CD4-positive, alpha-beta memory T cell (primary cell): ENCODE results near the gene GTF2IRD1. TPM values are rescaled to one million over a fixed set of nuclear protein-coding genes. Genes with fewer than 3 reads are reported as not detected.
"Not testable (repeated sequence)": the region's sequence is repeated elsewhere in the genome, so short reads cannot be mapped to it uniquely, and the experiment has no call there.

Source experiments
- CTCF ChIA-PET: fragments of 350-600 bp; sonication (Branson Sonifier 250); formaldehyde crosslinking; loops from one replicate; lab custom pipeline; 2021; ENCODE audit warnings: inconsistent platforms; ENCODE audit not compliant: partially characterized antibody; lab: Charles Lee
- POLR2A ChIA-PET: fragments of 350-600 bp; sonication (Branson Sonifier 250); formaldehyde crosslinking; loops from one replicate; lab custom pipeline; 2021; ENCODE audit not compliant: partially characterized antibody; lab: Charles Lee
- DNase-seq, 5 donors: peaks; one replicate each; pipeline versions ENCODE4 v3.0.0 to v3.0.0-alpha.2; 2020 to 2022; ENCODE audit warnings: mixed read lengths in 1 of 5
- H3K27ac ChIP-seq: one replicate; pipeline ENCODE4 v1.7.0; 2013; ENCODE audit warnings: low read depth, low read length
- H3K27me3 ChIP-seq: 2 replicates; pipeline ENCODE4 v1.7.0; 2013; ENCODE audit warnings: mild to moderate bottlenecking, low read length, moderate library complexity; ENCODE audit not compliant: insufficient read depth
- H3K36me3 ChIP-seq: 2 replicates; pipeline ENCODE4 v1.7.0; 2013; ENCODE audit warnings: mild to moderate bottlenecking, low read length, moderate library complexity; ENCODE audit not compliant: insufficient read depth
- H3K4me1 ChIP-seq: 2 replicates; pipeline ENCODE4 v1.7.0; 2013; ENCODE audit warnings: mild to moderate bottlenecking, low read length, moderate library complexity; ENCODE audit not compliant: insufficient read depth
- H3K4me3 ChIP-seq, 2 donors: one replicate each; pipeline ENCODE4 v1.7.0; 2013; ENCODE audit warnings: low read length in 2 of 2, mild to moderate bottlenecking in 1 of 2
- H3K9me3 ChIP-seq, 2 donors: one replicate each; pipeline ENCODE4 v1.7.0; 2013; ENCODE audit warnings: low read length in 2 of 2, control low read depth in 1 of 2; ENCODE audit not compliant: control insufficient read depth in 1 of 2
- H3K27ac Mint-ChIP-seq, 7 donors: one replicate each; pipeline ENCODE4 v1.8.0; 2020 to 2021; ENCODE audit warnings: mixed read lengths in 7 of 7, mild to moderate bottlenecking in 6 of 7, inconsistent platforms in 3 of 7, moderate library complexity in 3 of 7
- H3K27me3 Mint-ChIP-seq, 2 donors: one replicate each; pipeline ENCODE4 v1.8.0; 2020 to 2021; ENCODE audit warnings: mixed read lengths in 2 of 2
- H3K36me3 Mint-ChIP-seq, 2 donors: one replicate each; pipeline ENCODE4 v1.8.0; 2020 to 2021; ENCODE audit warnings: mixed read lengths in 2 of 2, inconsistent platforms in 1 of 2, mild to moderate bottlenecking in 1 of 2
- H3K4me1 Mint-ChIP-seq, 4 donors: one replicate each; pipeline ENCODE4 v1.8.0; 2020 to 2021; ENCODE audit warnings: mixed read lengths in 4 of 4, mild to moderate bottlenecking in 1 of 4
- H3K4me3 Mint-ChIP-seq, 8 donors: one replicate each; pipeline ENCODE4 v1.8.0; 2020 to 2021; ENCODE audit warnings: mixed read lengths in 8 of 8, mild to moderate bottlenecking in 7 of 8, moderate library complexity in 6 of 8, inconsistent platforms in 3 of 8
- H3K9me3 Mint-ChIP-seq, 8 donors: one replicate each; pipeline ENCODE4 v1.8.0; 2020 to 2021; ENCODE audit warnings: mixed read lengths in 8 of 8, mild to moderate bottlenecking in 5 of 8, inconsistent platforms in 3 of 8, moderate library complexity in 1 of 8
- intact Hi-C: fragments of 100-400 bp; cut with micrococcal nuclease; formaldehyde crosslinking; loops from one replicate; pipeline ENCODE4 v1.15.1; 2023
- polyA plus RNA-seq, 2 donors: library from polyadenylated mRNA; unstranded; fragments of 300-500 nt; fragmentation: Illumina TruSeq; gene quantifications; one replicate each; pipeline ENCODE4 v1.2.3, GENCODE V29; 2021
- total RNA-seq, 2 experiments: library from RNA; stranded (reverse); gene quantifications; one replicate each; pipeline ENCODE4 v1.2.3, GENCODE V29; 2021

The GTF2IRD1 gene
- total and polyA plus RNA-seq, 4 experiments from 2014 or later, result 0.30 to 8.8 (median 4.7) TPM

DNA sequence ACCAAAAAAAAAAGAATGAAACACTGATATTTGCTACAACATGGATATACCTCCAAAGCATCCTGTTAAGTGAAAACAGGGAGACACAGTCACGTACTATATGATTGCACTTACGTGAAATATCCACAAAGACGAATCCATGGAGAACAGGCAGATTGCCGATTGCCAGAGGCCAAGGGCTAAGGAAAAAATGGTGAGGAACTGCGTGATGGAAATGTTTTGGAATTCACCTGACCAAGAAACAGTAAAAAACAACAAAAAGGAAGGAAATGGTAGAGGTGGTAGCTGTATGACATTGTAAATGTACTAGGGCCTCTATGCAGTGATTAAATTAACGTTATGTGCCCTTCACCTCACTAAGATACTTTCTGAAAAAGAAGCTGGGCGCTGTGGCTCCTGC lies 44.1 kb upstream of the GTF2IRD1 start:
- H3K36me3 Mint-ChIP-seq, result no peaks in the 10 kb centered on the region
- intact Hi-C loops, result no loop called here
- no peak for DNase-seq

DNA sequence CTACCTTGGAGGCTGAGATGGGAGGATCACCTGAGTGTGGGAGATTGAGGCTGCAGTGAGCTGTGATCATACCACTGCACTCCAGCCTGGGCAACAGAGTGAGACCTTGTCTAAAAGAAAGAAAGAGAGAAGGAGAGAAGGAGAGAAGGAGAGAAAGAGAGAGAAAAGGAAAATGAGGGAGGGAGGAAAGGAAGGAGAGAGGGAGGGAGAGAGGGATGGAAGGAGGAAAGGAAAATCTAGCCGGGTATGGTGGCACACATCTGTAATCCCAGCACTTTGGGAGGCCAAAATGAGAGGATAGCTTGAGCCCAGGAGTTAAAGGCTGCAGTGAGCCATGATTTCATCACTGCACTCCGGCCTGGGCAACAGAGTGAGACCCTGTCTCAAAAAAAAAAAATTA lies 42.9 kb upstream of the GTF2IRD1 start:
- intact Hi-C loops, result no loop called here
- Histone ChIP-seq H3K27me3 (no peaks in the 10 kb centered on the region), H3K4me1 (no peaks in the 10 kb centered on the region), H3K9me3 (no peaks in the 10 kb centered on the region), H3K27ac (no peak overlapping the region), H3K4me3 (no peak overlapping the region), H3K36me3 (no peaks in the 10 kb centered on the region)
- Mint-ChIP-seq H3K9me3 (no peaks in the 10 kb centered on the region), H3K27ac (no peak overlapping the region), H3K36me3 (no peaks in the 10 kb centered on the region), H3K4me1 (no peaks in the 10 kb centered on the region), H3K27me3 (no peaks in the 10 kb centered on the region), H3K4me3 (no peak overlapping the region)
- no peak for DNase-seq
- ChIA-PET CTCF (interaction anchor here (0.9 to 2.4 kb wide), 4 partner anchors 10 to 204 kb away, joined by 3 to 8 read pairs (median 4); no protein-coding TSS in a partner anchor), POLR2A (no interaction called here)

More for the DNA sequence above, 44.1 kb upstream of the GTF2IRD1 start:
- H3K27me3 Mint-ChIP-seq, result no peaks in the 10 kb centered on the region
- H3K4me3 ChIP-seq, result no peak overlapping the region
- H3K4me3 Mint-ChIP-seq, result no peak overlapping the region
- ChIA-PET POLR2A (no interaction called here), CTCF (interaction anchor here (1.5 to 2.4 kb wide), 2 partner anchors 9 to 203 kb away, joined by 3 to 8 read pairs; no protein-coding TSS in a partner anchor)
- no peaks in the 10 kb centered on the region for H3K27me3 ChIP-seq
- no peaks in the 10 kb centered on the region for H3K9me3 Mint-ChIP-seq
- H3K27ac ChIP-seq, result no peak overlapping the region
- no peaks in the 10 kb centered on the region for H3K4me1 ChIP-seq
- no peaks in the 10 kb centered on the region for H3K9me3 ChIP-seq
- no peaks in the 10 kb centered on the region for H3K4me1 Mint-ChIP-seq
- H3K27ac Mint-ChIP-seq, result no peak overlapping the region
- H3K36me3 ChIP-seq, result no peaks in the 10 kb centered on the region

DNA sequence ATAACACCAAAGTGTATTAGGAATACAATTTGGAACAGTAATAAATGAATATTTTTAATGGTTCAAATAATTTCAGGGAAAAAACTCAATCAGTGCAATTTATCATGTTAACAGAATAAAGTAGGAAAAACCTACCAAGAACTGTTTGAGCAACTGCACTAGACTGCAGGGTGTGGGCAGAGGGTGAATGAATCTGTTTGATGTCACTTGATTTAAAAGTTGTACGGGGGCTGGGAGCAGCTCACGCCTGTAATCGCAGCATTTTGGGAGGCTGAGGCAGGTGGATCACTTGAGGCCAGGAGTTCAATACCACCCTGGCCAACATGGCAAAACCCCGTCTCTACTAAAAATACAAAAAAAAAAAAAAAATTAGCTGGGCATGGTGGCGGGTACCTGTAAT lies 42.1 kb upstream of the GTF2IRD1 start:
- H3K4me3 Mint-ChIP-seq, H3K27me3 Mint-ChIP-seq, H3K36me3 Mint-ChIP-seq, H3K4me1 ChIP-seq, H3K9me3 Mint-ChIP-seq, H3K36me3 ChIP-seq, intact Hi-C loops, H3K27ac Mint-ChIP-seq, H3K4me3 ChIP-seq, H3K27me3 ChIP-seq, H3K9me3 ChIP-seq, DNase-seq, POLR2A ChIA-PET, H3K4me1 Mint-ChIP-seq, H3K27ac ChIP-seq: not testable (repeated sequence)
- CTCF ChIA-PET, result interaction anchor here (1.4 kb wide), 1 partner anchor 9 kb away, joined by 4 read pairs; no protein-coding TSS in a partner anchor

- Mint-ChIP-seq H3K4me1 (no peaks in the 10 kb centered on the region), H3K27ac (no peak overlapping the region), H3K27me3 (no peaks in the 10 kb centered on the region), H3K36me3 (no peaks in the 10 kb centered on the region), H3K4me3 (no peak overlapping the region), H3K9me3 (no peaks in the 10 kb centered on the region)
- ChIA-PET POLR2A (no interaction called here), CTCF (interaction anchor here (2.5 kb wide), 1 partner anchor 11 kb away, joined by 10 read pairs; no protein-coding TSS in a partner anchor)
- Histone ChIP-seq H3K9me3 (no peaks in the 10 kb centered on the region), H3K27me3 (no peaks in the 10 kb centered on the region), H3K27ac (no peak overlapping the region), H3K36me3 (no peaks in the 10 kb centered on the region), H3K4me3 (no peak overlapping the region), H3K4me1 (no peaks in the 10 kb centered on the region)
- intact Hi-C loops, result no loop called here
- no peak for DNase-seq
Observed at GRCh38 chr7:74412056-74412455, 41.6 kb upstream of the GTF2IRD1 start.

DNA sequence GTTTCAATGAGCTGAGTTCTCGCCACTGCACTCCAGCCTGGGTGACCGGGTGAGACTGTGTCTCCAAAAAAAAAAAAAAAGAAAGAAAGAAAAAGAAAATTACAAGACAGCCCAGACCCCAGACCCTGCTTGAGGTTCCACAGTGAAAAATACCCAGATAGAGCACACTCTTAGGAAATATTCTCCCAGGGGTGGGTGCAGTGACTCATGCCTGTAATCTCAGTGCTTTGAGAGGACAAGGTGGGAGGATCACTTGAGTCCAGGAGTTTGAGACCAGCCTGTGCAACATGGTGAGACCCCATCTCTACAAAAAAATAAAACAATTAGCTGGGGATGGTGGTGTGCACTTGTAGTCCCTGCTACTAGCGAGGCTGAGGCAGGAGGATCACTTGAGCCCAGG lies 41.1 kb upstream of the GTF2IRD1 start:
- Mint-ChIP-seq H3K4me1 (no peaks in the 10 kb centered on the region), H3K4me3 (no peak overlapping the region), H3K27ac (no peak overlapping the region), H3K27me3 (no peaks in the 10 kb centered on the region), H3K36me3 (no peaks in the 10 kb centered on the region), H3K9me3 (no peaks in the 10 kb centered on the region)
- H3K9me3 ChIP-seq, result no peaks in the 10 kb centered on the region
- ChIA-PET CTCF (interaction anchor here (0.8 to 2.5 kb wide), 5 partner anchors 10 to 206 kb away, joined by 3 to 10 read pairs (median 3); no protein-coding TSS in a partner anchor), POLR2A (no interaction called here)
- no peaks in the 10 kb centered on the region for H3K36me3 ChIP-seq
- H3K27me3 ChIP-seq, result no peaks in the 10 kb centered on the region
- DNase-seq, result no peak
- H3K4me1 ChIP-seq, result no peaks in the 10 kb centered on the region
- intact Hi-C loops, result no loop called here
- no peak overlapping the region for H3K4me3 ChIP-seq
- no peak overlapping the region for H3K27ac ChIP-seq

GRCh38 chr7:74414595-74415333 lies 38.9 kb upstream of the GTF2IRD1 start:
- H3K9me3 Mint-ChIP-seq, H3K27me3 ChIP-seq, H3K4me1 Mint-ChIP-seq, H3K4me3 ChIP-seq, H3K4me1 ChIP-seq, H3K4me3 Mint-ChIP-seq, H3K9me3 ChIP-seq, H3K36me3 ChIP-seq, POLR2A ChIA-PET, H3K27me3 Mint-ChIP-seq, H3K27ac ChIP-seq, H3K27ac Mint-ChIP-seq, H3K36me3 Mint-ChIP-seq, DNase-seq: not testable (repeated sequence)
- CTCF ChIA-PET, result interaction anchor here (0.7 to 4.0 kb wide), 4 partner anchors 12 to 310 kb away, joined by 3 to 41 read pairs (median 13); no protein-coding TSS in a partner anchor
- intact Hi-C loops, result loop anchor here (5.0 kb wide), 1 partner anchor 133 kb away; no protein-coding TSS in a partner anchor

DNA sequence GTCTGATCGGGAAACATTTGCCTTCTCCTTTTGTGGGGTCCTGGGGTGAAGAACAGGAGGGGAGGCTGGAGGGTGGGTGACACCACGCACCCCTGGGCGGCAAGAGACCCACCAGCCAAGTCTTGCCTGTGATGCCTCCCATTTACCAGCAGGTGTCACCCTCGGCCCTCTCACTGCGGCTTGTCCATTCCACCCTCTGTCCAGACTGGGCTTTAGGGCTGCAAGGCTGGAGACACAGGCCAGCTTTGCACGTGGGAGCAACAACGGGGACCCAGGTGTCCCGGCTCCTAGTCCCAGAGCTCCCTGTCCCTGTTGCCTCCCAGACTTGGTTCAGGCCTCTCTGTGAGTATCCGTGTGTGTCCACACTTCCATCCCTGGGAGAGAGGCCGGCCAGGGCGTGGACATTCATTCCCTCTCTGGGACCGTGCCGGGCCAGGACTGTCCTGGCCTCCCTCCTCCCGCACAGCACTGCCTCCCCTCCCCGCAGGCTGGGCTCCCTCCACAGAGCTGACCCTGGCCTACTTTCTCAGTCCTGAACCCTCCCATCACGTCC lies 36.2 kb upstream of the GTF2IRD1 start:
- Mint-ChIP-seq H3K9me3 (no peaks in the 10 kb centered on the region), H3K27ac (no peak overlapping the region), H3K4me3 (no peak overlapping the region), H3K36me3 (no peaks in the 10 kb centered on the region), H3K27me3 (no peaks in the 10 kb centered on the region), H3K4me1 (peaks cover 0 to 6% (median under 1%) of the 10 kb centered on the region in 4 donors)
- ChIA-PET POLR2A (interaction anchor here (0.6 to 0.9 kb wide), 2 partner anchors 241 to 1155 kb away, joined by 3 to 4 read pairs; partner anchors contain the start of gene GTF2I), CTCF (interaction anchor here (0.7 to 4.0 kb wide), 15 partner anchors 9 to 628 kb away, joined by 3 to 41 read pairs (median 5); no protein-coding TSS in a partner anchor)
- H3K27ac ChIP-seq, result no peak overlapping the region
- H3K27me3 ChIP-seq, result no peaks in the 10 kb centered on the region
- H3K4me3 ChIP-seq, result no peak overlapping the region
- intact Hi-C loops, result loop anchor here (2.0 to 5.0 kb wide), 2 partner anchors 130 to 147 kb away; no protein-coding TSS in a partner anchor
- H3K4me1 ChIP-seq, result no peaks in the 10 kb centered on the region
- H3K9me3 ChIP-seq, result no peaks in the 10 kb centered on the region
- no peaks in the 10 kb centered on the region for H3K36me3 ChIP-seq
- peak in 4 of 5 donors; percentile 39 to 56 (median 42) for DNase-seq
